ENCODE measurements around the gene UGDH. TPM values are rescaled to one million over a fixed set of nuclear protein-coding genes. Genes with fewer than 3 reads are reported as not detected.
"Not testable (repeated sequence)": the region's sequence is repeated elsewhere in the genome, so short reads cannot be mapped to it uniquely, and the experiment has no call there.

The UGDH gene
- total RNA-seq, result 42.7 TPM

- peak; percentile 100 for ATAC-seq
Measured at GRCh38 chr4:39527296-39528060, at the start of gene UGDH. UGDH (minus strand) TSS chr4:39527439; CDS start chr4:39521512, 5,927 bp downstream.

- no peak for ATAC-seq
Measured at GRCh38 chr4:39574946-39575345, 47.7 kb upstream of the UGDH start.

DNA sequence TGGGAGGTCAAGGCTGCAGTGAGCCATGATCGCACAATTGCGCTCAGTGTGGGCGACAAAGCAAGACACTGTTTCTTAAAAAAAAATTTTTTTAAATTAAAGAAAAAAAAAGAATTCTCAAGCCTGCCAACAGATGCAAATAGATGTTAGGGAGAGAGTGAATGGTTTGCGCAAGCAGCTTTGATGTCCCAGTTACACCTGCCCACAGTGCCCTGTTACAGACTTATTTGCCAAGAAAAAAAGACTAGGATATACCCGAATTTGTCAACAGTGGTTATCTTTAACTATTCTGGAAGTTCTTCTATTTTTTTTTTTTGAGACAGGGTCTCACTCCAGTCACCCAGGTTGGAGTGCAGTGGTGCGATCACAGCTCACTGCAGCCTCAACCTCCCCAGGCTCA lies 44.3 kb upstream of the UGDH start:
- no peak for ATAC-seq

DNA sequence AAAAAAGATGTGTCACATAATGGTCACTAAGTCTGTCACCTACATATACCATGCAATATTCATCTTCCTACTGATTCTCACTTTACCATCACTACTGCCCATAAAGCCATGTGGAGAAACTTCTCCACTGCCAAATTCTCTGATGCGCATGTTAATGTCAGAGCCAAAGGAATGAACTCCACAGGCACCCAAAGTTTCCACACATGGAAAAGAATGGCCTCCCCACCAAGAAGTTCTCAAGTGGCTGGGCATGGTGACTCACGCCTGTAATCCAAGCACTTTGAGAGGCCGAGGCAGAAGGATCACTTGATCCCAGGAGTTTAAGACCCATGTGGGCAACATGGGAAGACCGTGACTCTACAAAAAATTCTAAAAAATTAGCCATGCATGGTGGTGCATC lies 43.8 kb upstream of the UGDH start:
- ATAC-seq, result no peak

GRCh38 chr4:39569209-39569608 lies 42.0 kb upstream of the UGDH start:
- peak; percentile 15 for ATAC-seq

GRCh38 chr4:39568805-39569204 lies 41.6 kb upstream of the UGDH start:
- peak; percentile 86 for ATAC-seq

- ATAC-seq, result peak; percentile 71
Measured at GRCh38 chr4:39565878-39566600, 38.8 kb upstream of the UGDH start.

- peak; percentile 47 for ATAC-seq
Measured at GRCh38 chr4:39563346-39563847, 36.2 kb upstream of the UGDH start.

DNA sequence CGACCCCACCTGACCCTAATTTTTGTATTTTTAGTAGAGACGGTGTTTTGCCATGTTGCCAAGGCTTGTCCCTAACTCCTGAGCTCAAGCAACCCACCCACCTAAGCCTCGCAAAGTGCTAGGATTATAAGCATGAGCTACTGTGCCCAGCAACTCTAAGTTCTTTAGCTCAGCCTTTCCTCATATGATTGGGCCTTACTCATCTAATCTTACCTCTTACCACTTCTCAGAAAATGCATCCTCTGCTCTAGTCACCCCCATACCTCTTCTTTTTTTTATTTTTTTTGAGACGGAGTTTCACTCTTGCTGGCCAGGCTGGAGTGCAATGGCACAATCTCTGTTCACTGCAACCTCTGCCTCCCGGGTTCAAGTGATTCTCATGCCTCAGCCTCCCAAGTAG lies 35.6 kb upstream of the UGDH start:
- peak; percentile 38 for ATAC-seq

- no peak for ATAC-seq
Measured at GRCh38 chr4:39559626-39560025, 32.4 kb upstream of the UGDH start.

- no peak for ATAC-seq
Measured at GRCh38 chr4:39555472-39555871, 28.2 kb upstream of the UGDH start.

GRCh38 chr4:39548425-39549067 lies 21.3 kb upstream of the UGDH start:
- ATAC-seq, result no peak

- no peak for ATAC-seq
Measured at GRCh38 chr4:39544580-39545315, 17.5 kb upstream of the UGDH start.

- not testable (repeated sequence) for ATAC-seq
Measured at GRCh38 chr4:39544080-39544479, 16.8 kb upstream of the UGDH start.

- ATAC-seq, result no peak
Measured at GRCh38 chr4:39543034-39543433, 15.8 kb upstream of the UGDH start.

DNA sequence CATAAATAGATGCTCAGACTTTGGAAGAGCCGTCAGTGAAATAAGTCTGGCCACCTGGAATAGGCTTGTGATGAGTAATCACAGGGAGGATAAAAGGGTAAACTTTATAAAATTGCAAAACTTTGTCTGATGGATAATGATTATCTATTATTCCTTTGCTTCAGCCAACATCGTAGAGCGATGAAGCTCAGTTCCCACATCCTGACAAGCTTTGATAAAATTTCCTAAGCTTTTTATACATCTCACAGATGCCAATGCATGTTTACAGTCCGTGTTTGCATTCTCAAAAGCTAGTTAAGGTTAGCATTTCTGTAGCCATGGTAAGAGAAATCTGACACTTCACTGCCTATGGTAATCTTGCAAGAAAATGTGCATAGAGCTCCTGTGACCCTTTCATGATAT lies 15.4 kb upstream of the UGDH start:
- ATAC-seq, result no peak

DNA sequence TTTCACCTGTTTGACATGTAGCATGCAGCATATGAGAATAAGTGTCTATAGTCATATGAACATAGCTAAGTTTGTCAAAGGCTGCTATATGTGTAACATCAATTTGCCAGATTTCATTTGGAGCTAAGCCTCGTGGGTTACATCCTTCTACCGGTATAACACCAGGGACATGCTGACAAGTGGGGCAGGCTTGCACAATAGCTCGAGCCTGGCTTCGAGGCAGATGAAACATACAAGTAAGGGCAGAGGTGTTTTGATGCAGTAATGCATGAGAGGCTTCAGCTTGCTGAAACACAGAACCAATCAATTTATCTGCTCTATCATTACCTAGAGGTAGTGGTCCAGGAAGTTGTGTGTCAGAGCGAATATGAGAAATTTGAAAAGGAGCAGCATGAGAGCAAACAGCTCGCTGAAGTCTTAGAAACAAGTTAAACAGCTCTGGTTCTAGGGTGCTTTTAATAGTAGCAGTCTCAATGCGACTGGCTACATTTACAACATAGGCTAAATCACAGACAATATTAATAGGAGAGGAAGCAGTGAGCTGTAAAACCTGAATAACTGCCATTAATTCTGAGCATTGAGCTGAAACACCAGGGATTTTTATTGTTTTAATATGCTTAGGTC lies 14.9 kb upstream of the UGDH start:
- ATAC-seq, result peak; percentile 39

GRCh38 chr4:39539089-39539611 lies 11.9 kb upstream of the UGDH start:
- no peak for ATAC-seq

DNA sequence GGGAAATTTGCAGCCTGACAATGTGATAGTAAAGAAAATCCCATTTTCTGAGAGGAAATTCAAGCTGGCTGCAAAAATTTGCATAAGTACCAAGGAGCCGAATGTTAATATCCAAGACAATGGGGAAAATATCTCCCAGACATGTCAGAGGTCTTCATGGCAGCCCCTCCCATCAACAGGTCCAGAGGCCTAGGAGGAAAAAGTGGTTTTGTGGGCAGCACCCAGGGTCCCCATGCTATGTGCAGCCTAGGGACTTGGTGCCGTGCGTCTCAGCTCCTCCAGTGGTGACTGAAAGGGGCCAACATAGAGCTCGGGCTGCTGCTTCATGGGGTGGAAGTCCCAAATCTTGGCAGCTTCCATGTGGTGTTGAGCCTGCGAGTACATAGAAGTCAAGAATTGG lies 6.3 kb upstream of the UGDH start:
- ATAC-seq, result no peak

GRCh38 chr4:39532237-39532636 lies 5.0 kb upstream of the UGDH start:
- not testable (repeated sequence) for ATAC-seq

DNA sequence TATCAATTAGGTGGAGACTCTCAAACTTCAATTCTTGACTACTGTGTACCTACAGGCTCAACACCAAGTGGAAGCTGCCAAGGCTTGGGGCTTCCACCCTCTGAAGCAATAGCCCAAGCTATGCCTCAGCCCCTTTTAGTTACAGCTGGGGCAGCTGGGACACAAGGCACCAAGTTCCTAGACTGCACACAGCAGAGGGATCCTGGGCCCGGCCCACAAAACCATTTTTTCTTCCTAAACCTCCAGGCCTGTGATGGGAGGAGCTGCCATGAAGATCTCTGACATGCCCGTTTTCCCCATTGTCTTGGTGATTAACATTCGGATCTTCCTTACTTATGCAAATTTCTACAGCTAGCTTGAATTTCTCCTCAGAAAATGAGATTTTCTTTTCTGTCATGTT lies 3.4 kb upstream of the UGDH start:
- no peak for ATAC-seq

DNA sequence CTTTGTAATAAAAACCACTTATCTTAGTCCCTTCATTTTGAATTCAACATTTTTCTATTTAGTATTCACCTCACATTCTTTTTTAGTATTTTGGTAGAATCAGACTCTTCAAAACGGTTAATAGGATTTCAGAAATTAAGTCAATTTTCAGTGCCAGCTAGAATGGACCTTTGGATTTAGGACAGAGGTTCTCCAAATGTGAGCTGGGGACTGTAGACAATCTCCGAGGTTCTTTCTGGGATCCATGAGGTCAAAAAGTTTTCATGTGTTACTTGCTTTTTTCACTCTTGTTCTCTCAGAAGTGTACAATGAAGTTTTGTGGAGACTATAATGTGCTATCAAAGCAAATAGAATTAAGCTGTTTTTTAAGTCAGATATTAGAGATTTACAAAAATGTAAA lies 2.3 kb upstream of the UGDH start:
- ATAC-seq, result no peak
